Renal cortex interstitium (tissue), 11 donors: Measurements from ENCODE around the gene UBL4A. TPM values are rescaled to one million over a fixed set of nuclear protein-coding genes. Genes with fewer than 3 reads are reported as not detected.

Experiments
- DNase-seq, 11 donors: peaks; one replicate each; pipeline ENCODE4 v3.0.0-alpha.2; 2013; ENCODE audit warnings: low read depth in 9 of 11, low spot score in 4 of 11; ENCODE audit errors: extremely low read depth in 1 of 11
- polyA plus RNA-seq, 3 donors: library from polyadenylated mRNA; unstranded; fragments of 120-200 nt; gene quantifications; one replicate each; pipeline ENCODE4 v1.2.1, GENCODE V29; 2013; ENCODE audit not compliant: insufficient read length in 3 of 3

Gene UBL4A
- polyA plus RNA-seq, 3 donors: 23.9 to 32.2 (median 25.9) TPM

GRCh38 chrX:154488336-154489075, 2.1 kb upstream of the UBL4A start:
- DNase-seq: no peak

- no peak for DNase-seq
Observed at GRCh38 chrX:154487518-154488290, 1.3 kb upstream of the UBL4A start.

GRCh38 chrX:154486052-154486395, 391 bp downstream of the UBL4A start:
- DNase-seq: no peak

- DNase-seq: no peak
Observed at GRCh38 chrX:154485150-154486051, 1.0 kb downstream of the UBL4A start.

- DNase-seq: no peak
Observed at GRCh38 chrX:154484255-154485149, 1.9 kb downstream of the UBL4A start.

- DNase-seq: no peak
Observed at GRCh38 chrX:154483325-154483724, 3.1 kb downstream of the UBL4A start.

- no peak for DNase-seq
Observed at GRCh38 chrX:154482786-154483185, 3.6 kb downstream of the UBL4A start.

GRCh38 chrX:154481911-154482601, 4.4 kb downstream of the UBL4A start:
- no peak for DNase-seq

GRCh38 chrX:154481195-154481594, 5.2 kb downstream of the UBL4A start:
- DNase-seq: no peak

GRCh38 chrX:154478728-154479622, 7.4 kb downstream of the UBL4A start, which contains the start of gene LAGE3:
Gene LAGE3 (minus strand): TSS chrX:154479281. CDS start chrX:154478915, 366 bp downstream.
- DNase-seq: peak in 9 of 11 donors; percentile 64 to 81 (median 77)

- no peak for DNase-seq
Observed at GRCh38 chrX:154477891-154478477, 8.4 kb downstream of the UBL4A start.

- no peak for DNase-seq
Observed at GRCh38 chrX:154476821-154477220, 9.6 kb downstream of the UBL4A start.

- no peak for DNase-seq
Observed at GRCh38 chrX:154473683-154474082, 12.7 kb downstream of the UBL4A start.

- no peak for DNase-seq
Observed at GRCh38 chrX:154472685-154473632, 13.5 kb downstream of the UBL4A start.

- DNase-seq: no peak
Observed at GRCh38 chrX:154471839-154472684, 14.4 kb downstream of the UBL4A start.
